ENCODE data around the gene NQO1.
A peak's percentile ranks its signal among the peaks of the same experiment; 100 is the strongest.

The NQO1 gene

DNA sequence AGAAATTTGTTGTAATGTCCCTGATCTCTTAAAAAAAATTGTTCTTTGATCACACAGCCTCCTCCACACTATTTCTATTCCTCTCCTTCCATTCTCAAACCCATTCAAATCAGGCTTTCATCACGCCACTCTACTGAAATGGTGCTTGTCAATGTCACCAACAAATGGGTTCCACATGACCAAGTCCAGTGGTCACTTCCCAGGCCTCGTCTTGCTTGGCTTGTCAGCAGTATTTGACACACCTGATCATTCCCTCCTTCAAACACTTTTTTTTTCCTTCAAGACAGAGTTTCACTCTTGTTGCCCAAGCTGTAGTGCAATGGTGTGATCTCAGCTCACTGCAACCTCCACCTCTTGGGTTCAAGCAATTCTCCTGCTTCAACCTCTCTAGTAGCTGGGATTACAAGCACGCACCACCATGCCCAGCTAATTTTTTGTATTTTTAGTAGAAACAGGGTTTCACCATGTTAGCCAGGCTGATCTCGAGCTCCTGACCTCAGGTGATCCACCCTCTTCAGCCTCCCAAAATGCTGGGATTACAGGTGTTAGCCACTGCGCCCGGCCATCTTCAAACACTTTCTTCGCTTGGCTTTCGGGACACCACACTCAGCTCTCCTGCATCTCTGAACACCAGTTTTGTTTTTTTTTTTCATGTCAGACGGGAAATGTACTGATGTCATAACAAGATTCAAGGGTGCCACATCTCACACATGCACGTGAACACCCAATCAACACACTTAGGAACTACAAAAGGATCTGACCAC, 18.3 kb downstream of the NQO1 start:
- no peaks in the 10 kb centered on the region for H3K79me2 ChIP-seq (ENCODE audit: control insufficient read depth, insufficient read depth, low read length, unreplicated experiment)
- peaks cover 17% of the 10 kb centered on the region for H3K36me3 ChIP-seq (ENCODE audit: insufficient read depth, low read length)
- H3K27ac ChIP-seq (ENCODE audit: low read depth, low read length), result no peak overlapping the region
- H3K4me3 ChIP-seq (ENCODE audit: low read depth, low read length), result no peak overlapping the region
- no peaks in the 10 kb centered on the region for H3K27me3 ChIP-seq (ENCODE audit: insufficient read depth, low read length)
- no peak overlapping the region for H2AFZ ChIP-seq (ENCODE audit: low read length, unreplicated experiment)
- H3K4me1 ChIP-seq (ENCODE audit: control insufficient read depth, insufficient read depth, low read length, unreplicated experiment), result peaks cover 33% of the 10 kb centered on the region

DNA sequence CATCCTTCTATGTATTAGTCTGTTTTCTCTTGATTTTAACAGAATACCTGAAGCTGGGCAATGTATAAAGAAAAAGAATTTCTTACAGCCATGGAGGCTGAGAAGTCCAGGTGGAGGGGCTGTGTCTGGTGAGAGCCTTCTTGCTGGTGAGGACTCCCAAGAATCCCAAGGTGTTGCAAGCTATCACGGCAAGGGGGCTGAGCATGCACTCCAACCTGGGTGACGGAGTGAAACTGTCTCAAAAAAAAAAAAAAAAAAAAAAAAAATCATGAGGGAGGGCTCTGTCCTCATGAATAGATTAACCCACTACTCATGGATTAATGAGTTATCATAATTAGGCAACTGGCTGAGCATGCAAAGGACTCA, 19.4 kb downstream of the NQO1 start:
- no peak overlapping the region for H3K4me3 ChIP-seq (ENCODE audit: low read depth, low read length)
- H3K4me1 ChIP-seq (ENCODE audit: control insufficient read depth, insufficient read depth, low read length, unreplicated experiment), result peaks cover 27% of the 10 kb centered on the region
- no peak overlapping the region for H2AFZ ChIP-seq (ENCODE audit: low read length, unreplicated experiment)
- H3K27me3 ChIP-seq (ENCODE audit: insufficient read depth, low read length), result no peaks in the 10 kb centered on the region
- peaks cover 14% of the 10 kb centered on the region for H3K36me3 ChIP-seq (ENCODE audit: insufficient read depth, low read length)
- no peak overlapping the region for H3K27ac ChIP-seq (ENCODE audit: low read depth, low read length)
- H3K79me2 ChIP-seq (ENCODE audit: control insufficient read depth, insufficient read depth, low read length, unreplicated experiment), result no peaks in the 10 kb centered on the region

DNA sequence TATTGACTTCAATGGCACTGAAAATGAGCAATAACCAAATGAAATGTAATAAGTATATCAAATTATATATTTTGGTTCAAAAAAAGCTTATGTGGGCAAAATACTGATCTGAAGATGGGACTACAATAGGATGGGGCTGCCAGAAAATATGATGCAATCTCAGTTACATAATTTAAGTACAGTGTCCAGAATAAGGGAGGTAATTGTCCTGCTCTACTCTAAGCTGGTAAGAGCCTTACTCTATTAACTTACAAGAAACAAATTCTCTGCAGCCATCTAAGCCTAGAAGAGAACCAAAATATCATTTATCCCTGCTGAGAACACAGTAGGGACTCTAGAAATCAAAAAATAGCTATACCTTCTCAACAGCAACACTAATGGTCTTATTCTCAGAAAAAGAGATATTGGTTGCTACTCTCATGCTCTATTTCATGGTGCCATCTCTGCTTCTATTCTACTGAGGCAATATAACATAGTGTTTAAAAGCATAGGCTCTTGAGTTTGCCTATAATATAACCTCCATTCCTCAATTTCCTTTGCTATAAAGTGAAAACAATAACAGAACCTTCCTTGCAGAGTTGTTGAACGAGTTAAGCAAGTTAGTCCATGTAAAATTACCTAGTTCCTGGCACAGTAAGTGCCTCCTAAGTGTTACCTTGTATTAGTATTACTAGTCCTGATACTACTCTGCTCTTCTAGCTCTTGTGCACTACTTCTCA, 19.9 kb downstream of the NQO1 start:
- no peaks in the 10 kb centered on the region for H3K27me3 ChIP-seq (ENCODE audit: insufficient read depth, low read length)
- peaks cover 13% of the 10 kb centered on the region for H3K36me3 ChIP-seq (ENCODE audit: insufficient read depth, low read length)
- 0 out of 2 replicates have a peak overlapping the region, but pooled peaks have one; percentile 6 for H3K27ac ChIP-seq (ENCODE audit: low read depth, low read length)
- H3K4me1 ChIP-seq (ENCODE audit: control insufficient read depth, insufficient read depth, low read length, unreplicated experiment), result peaks cover 22% of the 10 kb centered on the region
- H3K79me2 ChIP-seq (ENCODE audit: control insufficient read depth, insufficient read depth, low read length, unreplicated experiment), result no peaks in the 10 kb centered on the region
- no peak overlapping the region for H2AFZ ChIP-seq (ENCODE audit: low read length, unreplicated experiment)
- no peak overlapping the region for H3K4me3 ChIP-seq (ENCODE audit: low read depth, low read length)

DNA sequence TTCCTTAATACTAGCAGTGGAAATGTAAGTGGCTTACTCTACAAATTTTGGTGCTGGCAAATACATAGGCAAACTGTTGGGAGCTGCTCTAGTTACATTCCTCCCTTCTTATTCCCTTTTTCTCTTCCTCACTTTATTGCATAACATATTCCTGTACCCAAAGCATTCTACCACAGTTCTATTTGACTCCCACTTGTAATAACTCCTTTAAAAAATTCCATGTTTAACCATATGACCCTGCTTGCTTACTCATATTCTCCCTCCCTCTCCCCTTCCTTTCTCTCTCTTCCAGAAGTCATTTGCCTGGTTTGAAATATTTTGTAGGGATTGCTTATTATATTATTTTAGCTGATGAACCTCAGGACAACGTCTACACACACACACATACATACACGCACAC, 22.7 kb downstream of the NQO1 start:
- H3K4me3 ChIP-seq (ENCODE audit: low read depth, low read length), result no peak overlapping the region
- no peak overlapping the region for H2AFZ ChIP-seq (ENCODE audit: low read length, unreplicated experiment)
- no peaks in the 10 kb centered on the region for H3K27me3 ChIP-seq (ENCODE audit: insufficient read depth, low read length)
- peak overlapping the region; percentile 46; the same call in 1 of the 2 replicates for H3K27ac ChIP-seq (ENCODE audit: low read depth, low read length)
- H3K79me2 ChIP-seq (ENCODE audit: control insufficient read depth, insufficient read depth, low read length, unreplicated experiment), result no peaks in the 10 kb centered on the region
- peaks cover 15% of the 10 kb centered on the region for H3K36me3 ChIP-seq (ENCODE audit: insufficient read depth, low read length)
- peaks cover 15% of the 10 kb centered on the region for H3K4me1 ChIP-seq (ENCODE audit: control insufficient read depth, insufficient read depth, low read length, unreplicated experiment)

DNA sequence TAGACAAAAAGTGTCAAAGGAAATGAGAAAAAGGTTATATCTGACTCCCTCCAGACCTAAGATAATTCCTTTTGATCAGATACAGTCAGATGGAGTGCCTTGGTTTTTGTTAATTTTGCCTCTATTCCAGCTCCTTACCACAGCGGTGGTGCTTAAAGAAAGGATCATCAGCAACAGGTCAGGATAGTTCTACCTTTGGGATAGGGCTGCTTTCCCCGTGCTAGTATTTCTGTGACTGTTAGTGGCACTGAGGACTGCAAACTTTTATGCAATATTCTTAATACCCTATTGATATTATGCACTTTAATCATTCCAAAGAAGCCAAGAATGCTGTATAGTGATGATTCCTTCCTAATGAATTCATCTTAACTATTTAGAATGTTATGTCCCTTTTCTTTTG, 24.5 kb downstream of the NQO1 start:
- Histone ChIP-seq H3K27ac (ENCODE audit: low read depth, low read length) (no peak overlapping the region), H3K4me3 (ENCODE audit: low read depth, low read length) (no peak overlapping the region), H3K36me3 (ENCODE audit: insufficient read depth, low read length) (peaks cover 15% of the 10 kb centered on the region), H2AFZ (ENCODE audit: low read length, unreplicated experiment) (no peak overlapping the region), H3K27me3 (ENCODE audit: insufficient read depth, low read length) (no peaks in the 10 kb centered on the region), H3K79me2 (ENCODE audit: control insufficient read depth, insufficient read depth, low read length, unreplicated experiment) (no peaks in the 10 kb centered on the region), H3K4me1 (ENCODE audit: control insufficient read depth, insufficient read depth, low read length, unreplicated experiment) (peaks cover 15% of the 10 kb centered on the region)

DNA sequence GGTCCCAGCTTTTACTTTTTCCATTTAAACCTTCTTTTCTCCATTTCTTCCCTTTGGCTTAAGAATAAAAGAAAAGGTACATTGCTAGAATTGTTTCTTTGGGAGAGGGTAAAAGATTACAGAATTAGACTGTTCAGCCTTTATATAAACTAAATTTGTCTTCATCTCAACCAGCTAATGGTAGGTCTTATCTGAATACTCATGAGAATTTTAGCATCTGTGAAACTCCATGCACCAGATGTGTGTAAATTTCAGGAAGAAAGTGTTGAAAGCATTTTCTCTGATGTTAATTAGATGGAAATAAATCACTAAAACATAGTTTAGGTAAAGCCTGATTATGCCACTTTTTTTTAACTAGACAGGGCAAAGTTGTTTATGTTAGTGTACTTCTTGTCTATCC, 24.9 kb downstream of the NQO1 start:
- Histone ChIP-seq H3K27ac (ENCODE audit: low read depth, low read length) (no peak overlapping the region), H2AFZ (ENCODE audit: low read length, unreplicated experiment) (no peak overlapping the region), H3K27me3 (ENCODE audit: insufficient read depth, low read length) (no peaks in the 10 kb centered on the region), H3K79me2 (ENCODE audit: control insufficient read depth, insufficient read depth, low read length, unreplicated experiment) (no peaks in the 10 kb centered on the region), H3K4me1 (ENCODE audit: control insufficient read depth, insufficient read depth, low read length, unreplicated experiment) (peaks cover 15% of the 10 kb centered on the region), H3K36me3 (ENCODE audit: insufficient read depth, low read length) (peaks cover 15% of the 10 kb centered on the region), H3K4me3 (ENCODE audit: low read depth, low read length) (no peak overlapping the region)

DNA sequence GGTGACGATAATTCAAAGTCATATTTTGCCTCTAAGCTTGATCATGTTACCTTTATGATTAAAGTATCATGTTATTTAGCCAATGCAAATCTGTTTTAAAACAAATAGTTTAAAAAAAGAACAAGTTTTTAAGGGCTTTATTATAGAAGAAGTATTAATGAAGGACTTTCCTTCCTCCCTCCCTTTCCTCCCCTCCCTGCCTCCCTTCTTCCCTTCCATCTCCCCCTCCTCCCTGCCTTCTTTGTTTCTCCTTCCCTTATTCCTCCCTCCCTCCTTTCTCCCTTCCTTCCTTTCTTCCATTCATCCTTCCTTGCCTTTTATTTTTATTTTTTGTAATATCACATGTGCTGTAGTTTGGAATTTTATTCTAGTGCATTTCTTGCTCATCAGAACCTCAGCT, 26.4 kb downstream of the NQO1 start:
- peaks cover 23% of the 10 kb centered on the region for H3K36me3 ChIP-seq (ENCODE audit: insufficient read depth, low read length)
- no peaks in the 10 kb centered on the region for H3K79me2 ChIP-seq (ENCODE audit: control insufficient read depth, insufficient read depth, low read length, unreplicated experiment)
- no peak overlapping the region for H3K27ac ChIP-seq (ENCODE audit: low read depth, low read length)
- H2AFZ ChIP-seq (ENCODE audit: low read length, unreplicated experiment), result no peak overlapping the region
- H3K4me1 ChIP-seq (ENCODE audit: control insufficient read depth, insufficient read depth, low read length, unreplicated experiment), result peaks cover 15% of the 10 kb centered on the region
- H3K27me3 ChIP-seq (ENCODE audit: insufficient read depth, low read length), result no peaks in the 10 kb centered on the region
- H3K4me3 ChIP-seq (ENCODE audit: low read depth, low read length), result no peak overlapping the region

DNA sequence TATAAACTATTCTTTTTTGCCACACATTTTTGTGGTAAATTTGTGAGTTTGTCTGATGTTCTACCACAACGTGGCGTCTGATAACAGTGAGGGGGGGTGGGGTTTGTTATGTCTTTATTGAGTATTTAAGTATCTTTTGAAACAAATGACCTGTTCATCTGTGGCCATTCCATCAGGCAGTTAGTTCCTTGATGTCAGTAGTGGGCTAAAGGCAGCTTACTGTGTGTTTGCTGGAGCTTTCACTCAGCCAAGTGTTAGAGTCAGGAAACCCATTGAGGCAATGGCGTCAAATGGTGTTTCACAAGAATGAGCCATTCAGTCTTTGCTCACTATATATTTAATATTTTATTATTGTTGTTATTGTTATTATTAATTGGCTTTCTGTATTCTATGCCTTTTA, 28.0 kb downstream of the NQO1 start:
- no peak overlapping the region for H2AFZ ChIP-seq (ENCODE audit: low read length, unreplicated experiment)
- H3K27ac ChIP-seq (ENCODE audit: low read depth, low read length), result no peak overlapping the region
- H3K27me3 ChIP-seq (ENCODE audit: insufficient read depth, low read length), result no peaks in the 10 kb centered on the region
- H3K79me2 ChIP-seq (ENCODE audit: control insufficient read depth, insufficient read depth, low read length, unreplicated experiment), result peaks cover 5% of the 10 kb centered on the region
- peaks cover 8% of the 10 kb centered on the region for H3K4me1 ChIP-seq (ENCODE audit: control insufficient read depth, insufficient read depth, low read length, unreplicated experiment)
- H3K4me3 ChIP-seq (ENCODE audit: low read depth, low read length), result no peak overlapping the region
- peaks cover 35% of the 10 kb centered on the region for H3K36me3 ChIP-seq (ENCODE audit: insufficient read depth, low read length)

DNA sequence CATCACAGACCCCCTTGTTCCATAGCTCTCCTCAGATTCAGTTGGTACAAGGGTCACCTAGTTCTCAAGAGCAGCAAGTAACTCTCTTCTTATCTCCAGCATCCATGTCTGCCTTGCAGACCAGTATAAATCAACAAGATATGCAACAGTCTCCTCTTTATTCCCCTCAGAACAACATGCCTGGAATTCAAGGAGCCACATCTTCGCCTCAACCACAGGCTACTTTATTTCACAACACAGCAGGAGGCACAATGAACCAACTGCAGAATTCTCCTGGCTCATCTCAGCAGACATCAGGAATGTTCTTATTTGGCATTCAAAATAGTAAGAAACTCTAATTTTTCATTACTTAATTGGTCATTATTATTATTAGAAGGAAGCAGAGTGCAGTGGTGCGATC, 32.4 kb downstream of the NQO1 start:
- Histone ChIP-seq H3K79me2 (ENCODE audit: control insufficient read depth, insufficient read depth, low read length, unreplicated experiment) (peaks cover 6% of the 10 kb centered on the region), H3K27ac (ENCODE audit: low read depth, low read length) (no peak overlapping the region), H3K4me3 (ENCODE audit: low read depth, low read length) (no peak overlapping the region), H3K27me3 (ENCODE audit: insufficient read depth, low read length) (no peaks in the 10 kb centered on the region), H3K4me1 (ENCODE audit: control insufficient read depth, insufficient read depth, low read length, unreplicated experiment) (no peaks in the 10 kb centered on the region), H2AFZ (ENCODE audit: low read length, unreplicated experiment) (no peak overlapping the region), H3K36me3 (ENCODE audit: insufficient read depth, low read length) (peaks cover 41% of the 10 kb centered on the region)

DNA sequence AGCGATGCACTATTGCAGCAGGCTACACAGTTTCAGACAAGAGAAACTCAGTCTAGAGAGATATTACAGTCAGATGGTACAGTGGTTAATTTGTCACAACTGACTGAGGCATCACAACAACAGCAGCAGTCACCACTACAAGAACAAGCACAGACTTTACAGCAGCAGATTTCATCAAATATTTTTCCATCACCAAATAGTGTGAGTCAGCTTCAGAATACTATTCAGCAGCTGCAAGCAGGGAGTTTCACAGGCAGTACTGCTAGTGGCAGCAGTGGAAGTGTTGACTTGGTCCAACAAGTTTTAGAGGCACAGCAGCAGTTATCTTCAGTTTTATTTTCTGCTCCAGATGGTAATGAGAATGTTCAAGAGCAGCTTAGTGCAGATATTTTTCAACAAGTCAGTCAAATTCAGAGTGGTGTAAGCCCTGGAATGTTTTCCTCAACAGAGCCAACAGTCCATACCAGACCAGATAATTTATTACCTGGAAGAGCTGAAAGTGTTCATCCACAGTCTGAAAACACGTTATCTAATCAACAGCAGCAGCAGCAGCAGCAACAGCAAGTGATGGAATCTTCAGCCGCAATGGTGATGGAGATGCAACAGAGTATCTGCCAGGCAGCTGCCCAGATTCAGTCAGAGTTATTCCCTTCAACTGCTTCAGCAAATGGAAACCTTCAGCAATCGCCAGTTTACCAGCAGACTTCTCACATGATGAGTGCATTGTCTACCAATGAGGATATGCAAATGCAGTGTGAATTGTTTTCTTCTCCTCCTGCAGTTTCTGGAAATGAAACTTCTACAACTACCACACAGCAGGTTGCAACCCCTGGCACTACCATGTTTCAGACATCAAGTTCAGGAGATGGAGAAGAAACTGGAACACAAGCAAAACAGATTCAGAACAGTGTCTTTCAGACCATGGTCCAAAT, 34.1 kb downstream of the NQO1 start:
- no peak overlapping the region for H3K27ac ChIP-seq (ENCODE audit: low read depth, low read length)
- no peak overlapping the region for H3K4me3 ChIP-seq (ENCODE audit: low read depth, low read length)
- peaks cover 44% of the 10 kb centered on the region for H3K36me3 ChIP-seq (ENCODE audit: insufficient read depth, low read length)
- no peak overlapping the region for H2AFZ ChIP-seq (ENCODE audit: low read length, unreplicated experiment)
- H3K27me3 ChIP-seq (ENCODE audit: insufficient read depth, low read length), result no peaks in the 10 kb centered on the region
- H3K4me1 ChIP-seq (ENCODE audit: control insufficient read depth, insufficient read depth, low read length, unreplicated experiment), result no peaks in the 10 kb centered on the region
- peaks cover 6% of the 10 kb centered on the region for H3K79me2 ChIP-seq (ENCODE audit: control insufficient read depth, insufficient read depth, low read length, unreplicated experiment)

Data from ACC112 (cell line).